ENCODE measurements around the gene QKI. TPM values are rescaled to one million over a fixed set of nuclear protein-coding genes. Genes with fewer than 3 reads are reported as not detected.

Gene QKI
- total RNA-seq, 1 donor, result 212 TPM

DNA sequence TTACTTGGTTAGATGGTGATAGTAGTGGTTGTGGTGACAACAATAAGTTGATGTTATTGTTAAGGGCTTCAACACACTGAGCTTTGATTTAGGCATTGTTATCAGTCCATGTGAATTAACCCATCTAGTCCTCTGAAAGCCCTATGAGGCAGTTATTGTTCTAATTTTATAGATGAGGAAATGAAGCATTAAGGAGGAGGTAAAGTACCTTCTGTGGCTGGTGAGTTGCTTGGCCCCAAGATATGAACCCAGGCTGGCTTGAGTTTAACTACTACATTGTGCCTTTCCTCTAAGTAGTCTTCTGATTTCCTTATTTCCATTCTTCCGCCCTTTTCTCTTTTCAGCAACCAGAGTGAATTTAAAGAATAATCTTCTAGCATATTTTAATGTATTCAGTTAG lies 81.7 kb downstream of the QKI start:
- Histone ChIP-seq H3K27me3 (ENCODE audit: insufficient read depth, low read length) (no peaks in the 10 kb centered on the region), H4K20me1 (ENCODE audit: insufficient read depth, low read length) (peaks cover 10% of the 10 kb centered on the region), H3K79me2 (ENCODE audit: insufficient read depth, low read length) (peaks cover 95% of the 10 kb centered on the region), H2AFZ (ENCODE audit: low read length) (no peak overlapping the region), H3K4me1 (ENCODE audit: insufficient read depth, low read length) (peaks cover 4% of the 10 kb centered on the region), H3K4me3 (ENCODE audit: insufficient read depth, low read length) (no peak overlapping the region), H3K9me3 (ENCODE audit: low read depth, low read length) (no peaks in the 10 kb centered on the region), H3K4me2 (ENCODE audit: insufficient read depth, low read length) (no peak overlapping the region), H3K27ac (ENCODE audit: low read depth, low read length) (no peak overlapping the region), H3K36me3 (ENCODE audit: insufficient read depth, low read length) (no peaks in the 10 kb centered on the region)
- DNase-seq (ENCODE audit: insufficient read length, low spot score, missing footprints), result no peak
- TF ChIP-seq CTCF (IDR thresholded peaks at IDR 0.05; ENCODE audit: extremely low read depth, low read depth, low read length), result no peak

GRCh38 chr6:163500105-163500504 lies 85.6 kb downstream of the QKI start:
- Histone ChIP-seq H3K27ac (ENCODE audit: low read depth, low read length) (no peak overlapping the region), H3K79me2 (ENCODE audit: insufficient read depth, low read length) (peaks cover 96% of the 10 kb centered on the region), H2AFZ (ENCODE audit: low read length) (no peak overlapping the region), H3K9me3 (ENCODE audit: low read depth, low read length) (no peaks in the 10 kb centered on the region), H3K4me3 (ENCODE audit: insufficient read depth, low read length) (no peak overlapping the region), H4K20me1 (ENCODE audit: insufficient read depth, low read length) (peaks cover 28% of the 10 kb centered on the region), H3K27me3 (ENCODE audit: insufficient read depth, low read length) (no peaks in the 10 kb centered on the region), H3K36me3 (ENCODE audit: insufficient read depth, low read length) (no peaks in the 10 kb centered on the region), H3K4me1 (ENCODE audit: insufficient read depth, low read length) (no peaks in the 10 kb centered on the region), H3K4me2 (ENCODE audit: insufficient read depth, low read length) (no peak overlapping the region)
- no peak for TF ChIP-seq CTCF (IDR thresholded peaks at IDR 0.05; ENCODE audit: extremely low read depth, low read depth, low read length)
- no peak for DNase-seq (ENCODE audit: insufficient read length, low spot score, missing footprints)

- H3K27ac ChIP-seq (ENCODE audit: low read depth, low read length), result no peak overlapping the region
- H3K79me2 ChIP-seq (ENCODE audit: insufficient read depth, low read length), result peaks cover 97% of the 10 kb centered on the region
- no peaks in the 10 kb centered on the region for H3K9me3 ChIP-seq (ENCODE audit: low read depth, low read length)
- DNase-seq (ENCODE audit: insufficient read length, low spot score, missing footprints), result no peak
- no peaks in the 10 kb centered on the region for H3K36me3 ChIP-seq (ENCODE audit: insufficient read depth, low read length)
- no peak overlapping the region for H3K4me3 ChIP-seq (ENCODE audit: insufficient read depth, low read length)
- H2AFZ ChIP-seq (ENCODE audit: low read length), result no peak overlapping the region
- H3K4me2 ChIP-seq (ENCODE audit: insufficient read depth, low read length), result no peak overlapping the region
- no peaks in the 10 kb centered on the region for H3K4me1 ChIP-seq (ENCODE audit: insufficient read depth, low read length)
- no peaks in the 10 kb centered on the region for H3K27me3 ChIP-seq (ENCODE audit: insufficient read depth, low read length)
- no peak for TF ChIP-seq CTCF (IDR thresholded peaks at IDR 0.05; ENCODE audit: extremely low read depth, low read depth, low read length)
- peaks cover 35% of the 10 kb centered on the region for H4K20me1 ChIP-seq (ENCODE audit: insufficient read depth, low read length)
Measured at GRCh38 chr6:163501026-163501425, 86.5 kb downstream of the QKI start.

DNA sequence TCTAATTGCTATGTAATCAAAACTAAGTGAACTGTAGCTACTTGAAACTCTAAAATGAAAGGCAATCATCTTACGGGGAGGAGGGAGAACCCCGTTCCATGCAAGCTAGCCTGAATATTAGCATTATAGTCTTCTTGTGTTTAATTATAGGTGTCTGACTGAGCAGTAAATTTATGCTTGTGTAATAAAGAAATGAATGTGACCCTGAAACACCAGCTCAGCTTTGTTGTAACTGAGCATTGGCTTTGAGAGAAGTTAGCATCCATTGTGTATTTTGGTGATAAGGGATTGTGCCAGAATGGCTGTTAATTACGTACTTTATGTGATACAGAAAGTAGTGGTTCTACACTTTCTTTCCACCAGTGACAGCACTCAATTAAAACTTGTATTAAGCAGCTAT lies 86.9 kb downstream of the QKI start:
- Histone ChIP-seq H4K20me1 (ENCODE audit: insufficient read depth, low read length) (peaks cover 35% of the 10 kb centered on the region), H3K4me2 (ENCODE audit: insufficient read depth, low read length) (no peak overlapping the region)
- no peak for TF ChIP-seq CTCF (IDR thresholded peaks at IDR 0.05; ENCODE audit: extremely low read depth, low read depth, low read length)

More for the DNA sequence above, 86.9 kb downstream of the QKI start:
- Histone ChIP-seq H3K9me3 (ENCODE audit: low read depth, low read length) (no peaks in the 10 kb centered on the region), H3K4me1 (ENCODE audit: insufficient read depth, low read length) (no peaks in the 10 kb centered on the region), H2AFZ (ENCODE audit: low read length) (no peak overlapping the region), H3K36me3 (ENCODE audit: insufficient read depth, low read length) (no peaks in the 10 kb centered on the region), H3K4me3 (ENCODE audit: insufficient read depth, low read length) (no peak overlapping the region), H3K79me2 (ENCODE audit: insufficient read depth, low read length) (peaks cover 97% of the 10 kb centered on the region), H3K27ac (ENCODE audit: low read depth, low read length) (no peak overlapping the region), H3K27me3 (ENCODE audit: insufficient read depth, low read length) (no peaks in the 10 kb centered on the region)
- DNase-seq (ENCODE audit: insufficient read length, low spot score, missing footprints), result no peak
